Activated effector memory CD4-positive, alpha-beta T cell treated with anti-CD3 and anti-CD28 coated beads, Interleukin-2, amount 50 U/mL, for 16 hours (primary cell): ENCODE data around the gene SNRNP200.
"Not testable (repeated sequence)": the region's sequence is repeated elsewhere in the genome, so short reads cannot be mapped to it uniquely, and the experiment has no call there.

Experiments used
- DNase-seq: peaks from one replicate; pipeline ENCODE4 v3.0.0-alpha.2; 2020

Gene SNRNP200

DNA sequence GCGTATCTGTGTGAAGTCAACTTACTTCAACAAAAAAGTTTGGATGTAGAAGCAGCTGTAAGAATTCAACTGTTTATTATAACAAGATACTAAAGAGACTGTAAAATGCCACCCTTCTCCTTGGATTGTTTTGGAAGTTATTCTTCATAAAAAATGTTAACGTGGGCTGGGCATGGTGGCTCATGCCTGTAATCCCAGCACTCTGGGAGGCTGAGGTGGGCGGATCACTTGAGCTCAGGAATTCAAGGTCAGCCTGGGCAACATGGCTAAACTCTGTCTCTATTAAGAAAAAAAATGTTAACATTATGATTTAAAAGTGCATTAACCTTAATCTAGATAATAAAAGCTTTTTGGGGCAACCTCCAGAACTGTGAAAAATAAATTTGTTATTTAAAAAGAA lies 31.6 kb downstream of the SNRNP200 start:
- no peak for DNase-seq

GRCh38 chr2:96271995-96272394 lies 33.4 kb downstream of the SNRNP200 start:
- DNase-seq, result no peak

- peak; percentile 79 for DNase-seq
These were observed 38.0 kb downstream of the SNRNP200 start for GRCh38 chr2:96267159-96267971.

DNA sequence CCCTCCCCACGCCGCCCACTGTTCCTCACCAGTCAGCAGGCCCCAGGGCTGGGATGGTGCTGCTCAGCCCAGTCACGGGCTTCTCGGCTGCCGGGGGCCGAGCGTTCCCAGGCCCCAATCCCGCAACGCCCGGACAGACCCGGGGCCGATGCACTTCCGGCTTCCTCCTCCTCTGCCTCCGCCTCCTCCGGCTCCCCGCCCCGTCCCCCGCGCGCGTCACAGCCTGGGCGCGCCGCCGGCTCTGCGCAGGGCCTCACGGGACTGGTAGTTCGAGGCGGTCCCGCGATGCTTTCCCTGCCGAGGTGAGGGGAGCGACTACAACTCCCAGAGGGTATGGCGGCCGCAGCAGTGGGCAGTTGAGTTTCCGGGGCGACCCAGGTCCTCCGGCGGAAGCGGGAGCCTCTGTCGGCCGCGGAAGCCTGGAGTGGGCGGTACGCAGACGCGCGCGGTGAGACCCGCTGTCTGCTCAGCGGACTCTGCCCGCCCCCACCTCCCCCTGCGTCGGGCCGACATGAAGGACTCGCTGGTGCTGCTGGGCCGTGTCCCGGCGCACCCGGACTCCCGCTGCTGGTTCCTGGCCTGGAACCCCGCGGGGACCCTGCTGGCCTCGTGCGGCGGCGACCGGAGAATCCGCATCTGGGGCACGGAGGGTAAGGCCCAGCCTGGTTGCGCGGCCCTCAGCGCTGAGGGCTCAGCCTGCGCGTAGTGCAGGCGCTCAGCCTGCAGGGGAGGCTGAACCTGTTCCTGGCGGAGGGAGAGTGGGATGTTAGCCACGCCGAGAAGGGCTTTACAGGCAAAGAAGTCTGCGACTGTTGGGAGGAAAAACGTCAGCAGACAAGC lies 39.3 kb downstream of the SNRNP200 start, which contains the start of the genes CIAO1 and TMEM127:
TSS of gene CIAO1 (plus strand) at position 386 of the 840 bp plus-strand sequence. CDS start at position 512, 126 bp downstream.
TSS of gene TMEM127 (minus strand) at position 158 of the 840 bp plus-strand sequence. CDS start 616 bp downstream, outside the sequence.
- peak; percentile 99 for DNase-seq

GRCh38 chr2:96265349-96265839 lies 40.0 kb downstream of the SNRNP200 start:
- peak; percentile 81 for DNase-seq

GRCh38 chr2:96264656-96265348 lies 40.5 kb downstream of the SNRNP200 start:
- DNase-seq, result no peak

DNA sequence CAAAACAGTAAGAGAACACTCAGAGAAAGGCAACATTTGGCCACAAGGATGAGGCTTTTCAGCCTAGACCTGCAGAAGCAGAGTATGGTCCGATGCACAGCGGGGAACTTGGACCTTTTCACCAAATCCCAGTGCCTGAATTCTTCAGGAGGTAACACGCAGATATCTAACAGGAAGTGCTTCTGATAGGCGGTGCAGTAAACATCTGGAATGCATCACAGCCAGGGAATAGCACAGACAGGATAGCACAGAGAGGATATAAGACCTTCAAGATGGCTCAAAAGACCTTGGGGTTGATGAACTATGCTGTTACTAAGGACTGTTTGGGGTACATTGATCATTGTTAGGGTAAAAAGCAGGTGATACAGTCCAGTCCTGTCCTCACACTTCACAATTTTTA lies 41.3 kb downstream of the SNRNP200 start:
- DNase-seq, result no peak

- no peak for DNase-seq
These were observed 43.0 kb downstream of the SNRNP200 start for GRCh38 chr2:96262306-96262705.

DNA sequence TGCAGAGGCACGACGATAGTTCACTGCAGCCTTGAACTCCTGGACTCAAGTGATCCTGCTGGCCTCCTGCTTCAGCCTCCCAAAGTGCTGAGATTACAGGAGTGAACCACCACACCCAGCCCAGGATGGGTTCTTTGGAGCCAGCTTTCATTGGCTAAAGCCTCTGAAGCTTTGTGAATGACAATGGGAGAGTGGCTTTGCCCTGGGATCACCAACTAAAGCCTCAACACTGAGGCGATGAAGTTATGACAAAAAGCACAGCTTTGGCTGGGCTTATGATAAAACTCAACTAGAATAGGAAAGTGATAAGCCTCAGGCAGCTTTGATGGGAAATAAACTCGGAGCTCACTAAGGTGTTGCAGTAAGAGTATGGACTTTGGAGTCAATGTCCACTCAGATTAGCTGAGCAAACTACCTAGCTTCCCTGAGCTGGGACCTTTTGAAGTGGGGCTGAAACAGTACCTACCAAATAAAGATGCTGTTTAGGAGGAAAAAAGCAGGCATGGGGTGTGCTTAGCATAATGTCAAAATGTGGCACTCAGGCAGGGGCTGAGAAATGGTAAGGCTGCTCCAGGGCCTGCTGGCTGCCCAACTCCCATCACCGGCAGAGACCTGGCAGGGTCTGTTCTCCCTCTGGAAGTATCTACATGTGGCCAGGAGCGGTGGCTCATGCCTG lies 43.9 kb downstream of the SNRNP200 start:
- no peak for DNase-seq

DNA sequence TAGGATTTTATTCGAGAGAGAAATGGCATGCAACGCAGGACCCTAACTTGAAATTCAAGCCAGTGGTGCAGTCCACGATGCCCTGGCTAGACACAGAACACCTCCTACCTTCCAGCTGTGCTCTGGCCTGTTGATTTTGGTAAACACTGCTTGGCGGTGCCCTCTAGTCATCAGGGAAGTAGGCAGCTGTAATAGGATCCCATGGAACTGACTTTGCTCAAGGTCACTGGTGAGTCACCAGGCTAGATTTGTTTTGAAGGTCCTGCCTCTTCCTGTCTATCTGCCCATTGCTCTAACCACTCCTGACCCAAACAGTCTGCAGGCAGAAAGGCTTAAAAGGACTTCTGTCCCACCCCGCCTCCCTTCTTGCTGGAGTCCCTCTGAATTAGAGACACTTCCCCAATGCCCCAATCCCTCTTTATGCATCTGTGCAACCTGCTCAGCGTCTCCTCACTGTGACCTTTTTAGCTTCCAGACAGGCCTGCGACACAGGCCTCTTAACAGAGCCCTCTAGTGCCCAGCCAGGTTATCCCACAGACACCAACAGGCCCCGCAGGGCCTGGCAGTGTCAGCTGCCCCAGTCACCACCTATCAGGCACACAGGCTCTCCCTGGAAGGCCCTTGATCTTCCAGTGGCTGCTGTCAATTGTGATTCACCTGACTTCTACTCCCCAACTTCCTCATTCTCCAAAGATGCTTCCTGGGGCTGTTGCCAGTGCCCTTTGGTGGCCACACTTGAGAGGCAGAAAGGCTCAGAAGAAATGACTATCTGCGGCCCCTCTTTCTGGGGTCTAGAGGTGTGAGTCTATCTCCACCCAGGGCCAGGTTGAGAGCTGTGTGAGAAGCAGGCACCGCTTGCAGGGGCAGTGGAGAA lies 44.7 kb downstream of the SNRNP200 start:
- peak; percentile 65 for DNase-seq

- no peak for DNase-seq
These were observed 45.8 kb downstream of the SNRNP200 start for GRCh38 chr2:96259497-96259921.

GRCh38 chr2:96258166-96259022 lies 47.0 kb downstream of the SNRNP200 start:
- DNase-seq, result no peak

- DNase-seq, result not testable (repeated sequence)
These were observed 47.6 kb downstream of the SNRNP200 start for GRCh38 chr2:96257744-96258143.

DNA sequence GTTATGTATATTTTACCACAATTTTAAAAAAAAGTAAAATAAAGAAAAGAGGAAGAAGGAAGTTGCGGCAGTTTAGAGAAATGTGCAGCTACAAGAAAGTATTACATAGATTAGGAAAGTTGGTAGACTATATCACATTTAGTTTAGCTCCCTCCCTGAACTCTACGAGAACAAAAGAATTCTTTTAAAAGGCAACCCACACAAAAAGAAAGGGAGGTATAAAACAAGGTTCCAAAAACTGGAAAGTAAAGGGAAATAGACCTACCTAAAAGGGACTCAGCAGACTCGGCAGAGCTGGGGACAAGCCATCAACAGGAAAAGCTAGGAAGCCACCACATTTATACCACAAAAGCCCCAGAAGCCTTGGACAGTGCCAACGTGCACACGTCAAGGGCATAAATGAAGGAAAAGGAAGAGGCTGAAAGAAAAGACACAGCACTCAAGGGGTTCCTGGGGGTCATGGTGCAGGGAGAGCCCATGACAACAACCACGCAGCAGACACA lies 48.7 kb downstream of the SNRNP200 start:
- DNase-seq, result no peak

- DNase-seq, result no peak
These were observed 50.8 kb downstream of the SNRNP200 start for GRCh38 chr2:96254571-96254970.

- no peak for DNase-seq
These were observed 52.3 kb downstream of the SNRNP200 start for GRCh38 chr2:96253006-96253405.

- DNase-seq, result no peak
These were observed 52.8 kb downstream of the SNRNP200 start for GRCh38 chr2:96252526-96252925.

DNA sequence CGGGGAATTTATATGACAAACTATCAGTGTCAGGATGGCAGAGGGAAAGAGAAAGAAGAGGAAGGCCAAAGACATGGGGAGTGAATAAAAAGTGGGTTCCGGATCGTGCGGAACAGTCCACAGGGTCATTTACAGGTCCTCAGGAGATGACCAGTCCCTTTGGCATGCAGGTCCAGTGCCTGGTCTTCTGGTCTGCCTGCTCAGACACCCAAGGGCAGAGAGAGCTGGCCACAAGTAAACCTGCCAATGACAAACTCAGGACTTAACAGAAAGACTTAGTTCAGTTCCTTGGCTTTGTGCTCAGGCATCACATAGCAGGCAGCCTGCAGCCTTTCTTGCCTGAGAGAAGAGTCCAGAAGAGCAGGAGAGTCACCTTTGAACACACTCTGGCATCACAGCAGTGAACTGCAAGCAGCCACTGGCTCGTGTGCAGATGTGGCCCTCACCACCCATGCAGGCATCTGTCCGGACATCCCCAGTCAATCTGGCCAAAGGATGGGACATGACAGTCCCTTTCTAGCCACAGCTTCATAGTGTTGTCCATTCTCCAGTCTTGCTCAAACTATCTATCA lies 53.5 kb downstream of the SNRNP200 start:
- DNase-seq, result no peak

DNA sequence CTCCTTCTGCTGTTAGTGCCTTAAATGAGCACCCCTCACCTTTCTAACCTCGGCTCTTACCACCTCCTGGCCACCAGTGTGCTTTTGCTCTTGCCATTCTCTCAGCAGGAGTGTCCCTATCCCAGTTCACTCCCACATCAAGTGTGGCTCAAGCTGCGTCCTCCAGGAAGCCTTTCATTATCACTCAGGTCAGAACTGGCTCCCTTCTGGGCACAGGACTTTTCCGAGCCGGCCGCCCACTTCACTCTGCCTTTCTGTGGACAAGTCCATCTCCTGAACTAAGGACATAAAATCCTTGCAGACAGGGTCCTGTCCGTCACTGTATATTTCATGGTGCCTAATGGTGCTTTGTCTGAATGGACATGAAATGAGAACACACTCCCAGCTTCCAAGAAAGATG lies 55.2 kb downstream of the SNRNP200 start:
- DNase-seq, result no peak

GRCh38 chr2:96249654-96250053 lies 55.7 kb downstream of the SNRNP200 start:
- DNase-seq, result no peak
